ENCODE measurements around the gene CERK. TPM values are rescaled to one million over a fixed set of nuclear protein-coding genes. Genes with fewer than 3 reads are reported as not detected.

Gene CERK
- total and polyA plus RNA-seq, 2 of the 13 experiments (the other 11 are each of a cell fraction or from before 2014, with no cell fraction given), result 40.3 to 41.9 TPM

DNA sequence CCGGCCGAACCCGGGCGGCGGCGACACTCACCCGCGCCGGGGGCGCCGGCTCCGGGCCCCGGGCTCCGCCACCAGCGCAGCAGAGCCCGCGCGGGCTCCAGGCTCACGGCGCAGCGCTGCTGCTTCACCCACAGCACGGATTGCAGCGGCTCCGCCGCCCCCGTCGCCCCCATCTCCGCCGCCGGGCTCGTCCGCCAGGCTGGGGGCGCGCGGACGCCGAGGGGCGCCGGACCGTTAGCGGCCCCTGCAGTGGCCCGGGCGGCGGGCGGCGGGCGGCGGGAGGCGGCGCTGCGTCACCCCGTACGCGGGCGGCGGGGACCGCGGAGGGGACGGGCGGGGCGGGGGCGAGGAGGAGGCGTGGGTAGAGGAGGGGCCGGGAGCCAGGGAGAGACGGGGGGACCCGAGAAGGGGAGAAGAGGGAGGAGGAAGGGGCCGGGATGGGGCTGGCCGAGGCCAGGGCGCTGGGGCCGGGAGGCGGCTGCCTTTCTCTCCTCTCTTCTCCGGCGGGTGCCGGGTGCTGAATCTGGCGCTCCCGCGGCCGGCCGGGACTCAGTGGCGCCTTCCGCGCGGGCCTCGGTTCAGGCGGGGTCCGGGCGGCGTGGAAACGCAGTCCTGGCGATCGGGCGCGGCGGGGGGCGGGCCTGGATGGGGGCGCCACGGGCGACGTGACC, at the start of gene CERK (continued):
- TF ChIP-seq, protein P1, sequence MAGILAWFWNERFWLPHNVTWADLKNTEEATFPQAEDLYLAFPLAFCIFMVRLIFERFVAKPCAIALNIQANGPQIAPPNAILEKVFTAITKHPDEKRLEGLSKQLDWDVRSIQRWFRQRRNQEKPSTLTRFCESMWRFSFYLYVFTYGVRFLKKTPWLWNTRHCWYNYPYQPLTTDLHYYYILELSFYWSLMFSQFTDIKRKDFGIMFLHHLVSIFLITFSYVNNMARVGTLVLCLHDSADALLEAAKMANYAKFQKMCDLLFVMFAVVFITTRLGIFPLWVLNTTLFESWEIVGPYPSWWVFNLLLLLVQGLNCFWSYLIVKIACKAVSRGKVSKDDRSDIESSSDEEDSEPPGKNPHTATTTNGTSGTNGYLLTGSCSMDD (CRISPR knock-in tag; IDR thresholded peaks at IDR 0.05), result no peak
- TF ChIP-seq NR2C2 (CRISPR knock-in tag; IDR thresholded peaks at IDR 0.05; ENCODE audit: borderline replicate concordance) (peak; percentile 18; the same call in 1 of the 2 replicates), SP5 (CRISPR knock-in tag; IDR thresholded peaks at IDR 0.05; ENCODE audit: borderline replicate concordance, low read depth) (peak; percentile 18; the same call in 1 of the 2 replicates), ZNF432 (CRISPR knock-in tag; IDR thresholded peaks at IDR 0.05; ENCODE audit: borderline replicate concordance) (no peak), ZKSCAN8 (CRISPR knock-in tag; IDR thresholded peaks at IDR 0.05; ENCODE audit: borderline replicate concordance) (no peak), YEATS4 (CRISPR knock-in tag; IDR thresholded peaks at IDR 0.05; ENCODE audit: borderline replicate concordance) (peak; percentile 31; the same call in 1 of the 2 replicates), CENPT (CRISPR knock-in tag; IDR thresholded peaks at IDR 0.05; ENCODE audit: low read depth) (no peak), FOXK1 (CRISPR knock-in tag; IDR thresholded peaks at IDR 0.05; ENCODE audit: borderline replicate concordance, low read depth) (no peak), ZNF501 (CRISPR knock-in tag; IDR thresholded peaks at IDR 0.05) (no peak), ZSCAN21 (CRISPR knock-in tag; IDR thresholded peaks at IDR 0.05; ENCODE audit: borderline replicate concordance) (0 out of 2 replicates have a peak, but pooled peaks have one; percentile 11), ZNF550 (CRISPR knock-in tag; IDR thresholded peaks at IDR 0.05; ENCODE audit: borderline replicate concordance) (no peak), ZNF234 (CRISPR knock-in tag; conservative IDR thresholded peaks at IDR 0.05) (no peak), HNRNPLL (IDR thresholded peaks at IDR 0.05; ENCODE audit: low read depth, low read length, poor library complexity, severe bottlenecking) (peak; percentile 98), ZNF616 (CRISPR knock-in tag; IDR thresholded peaks at IDR 0.05; ENCODE audit: low read depth) (no peak), RBFOX2 (IDR thresholded peaks at IDR 0.05; ENCODE audit: low read depth, low read length) (peak; percentile 74), HDAC1 (CRISPR knock-in tag; IDR thresholded peaks at IDR 0.05) (peak; percentile 47; the same call in 1 of the 2 replicates)
- TF ChIP-seq, protein P2, sequence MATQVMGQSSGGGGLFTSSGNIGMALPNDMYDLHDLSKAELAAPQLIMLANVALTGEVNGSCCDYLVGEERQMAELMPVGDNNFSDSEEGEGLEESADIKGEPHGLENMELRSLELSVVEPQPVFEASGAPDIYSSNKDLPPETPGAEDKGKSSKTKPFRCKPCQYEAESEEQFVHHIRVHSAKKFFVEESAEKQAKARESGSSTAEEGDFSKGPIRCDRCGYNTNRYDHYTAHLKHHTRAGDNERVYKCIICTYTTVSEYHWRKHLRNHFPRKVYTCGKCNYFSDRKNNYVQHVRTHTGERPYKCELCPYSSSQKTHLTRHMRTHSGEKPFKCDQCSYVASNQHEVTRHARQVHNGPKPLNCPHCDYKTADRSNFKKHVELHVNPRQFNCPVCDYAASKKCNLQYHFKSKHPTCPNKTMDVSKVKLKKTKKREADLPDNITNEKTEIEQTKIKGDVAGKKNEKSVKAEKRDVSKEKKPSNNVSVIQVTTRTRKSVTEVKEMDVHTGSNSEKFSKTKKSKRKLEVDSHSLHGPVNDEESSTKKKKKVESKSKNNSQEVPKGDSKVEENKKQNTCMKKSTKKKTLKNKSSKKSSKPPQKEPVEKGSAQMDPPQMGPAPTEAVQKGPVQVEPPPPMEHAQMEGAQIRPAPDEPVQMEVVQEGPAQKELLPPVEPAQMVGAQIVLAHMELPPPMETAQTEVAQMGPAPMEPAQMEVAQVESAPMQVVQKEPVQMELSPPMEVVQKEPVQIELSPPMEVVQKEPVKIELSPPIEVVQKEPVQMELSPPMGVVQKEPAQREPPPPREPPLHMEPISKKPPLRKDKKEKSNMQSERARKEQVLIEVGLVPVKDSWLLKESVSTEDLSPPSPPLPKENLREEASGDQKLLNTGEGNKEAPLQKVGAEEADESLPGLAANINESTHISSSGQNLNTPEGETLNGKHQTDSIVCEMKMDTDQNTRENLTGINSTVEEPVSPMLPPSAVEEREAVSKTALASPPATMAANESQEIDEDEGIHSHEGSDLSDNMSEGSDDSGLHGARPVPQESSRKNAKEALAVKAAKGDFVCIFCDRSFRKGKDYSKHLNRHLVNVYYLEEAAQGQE (IDR thresholded peaks at IDR 0.05; ENCODE audit: borderline replicate concordance in 1 of 2, low read depth in 1 of 2, low read length in 2 of 2), result no peak
- TF ChIP-seq, protein P3, sequence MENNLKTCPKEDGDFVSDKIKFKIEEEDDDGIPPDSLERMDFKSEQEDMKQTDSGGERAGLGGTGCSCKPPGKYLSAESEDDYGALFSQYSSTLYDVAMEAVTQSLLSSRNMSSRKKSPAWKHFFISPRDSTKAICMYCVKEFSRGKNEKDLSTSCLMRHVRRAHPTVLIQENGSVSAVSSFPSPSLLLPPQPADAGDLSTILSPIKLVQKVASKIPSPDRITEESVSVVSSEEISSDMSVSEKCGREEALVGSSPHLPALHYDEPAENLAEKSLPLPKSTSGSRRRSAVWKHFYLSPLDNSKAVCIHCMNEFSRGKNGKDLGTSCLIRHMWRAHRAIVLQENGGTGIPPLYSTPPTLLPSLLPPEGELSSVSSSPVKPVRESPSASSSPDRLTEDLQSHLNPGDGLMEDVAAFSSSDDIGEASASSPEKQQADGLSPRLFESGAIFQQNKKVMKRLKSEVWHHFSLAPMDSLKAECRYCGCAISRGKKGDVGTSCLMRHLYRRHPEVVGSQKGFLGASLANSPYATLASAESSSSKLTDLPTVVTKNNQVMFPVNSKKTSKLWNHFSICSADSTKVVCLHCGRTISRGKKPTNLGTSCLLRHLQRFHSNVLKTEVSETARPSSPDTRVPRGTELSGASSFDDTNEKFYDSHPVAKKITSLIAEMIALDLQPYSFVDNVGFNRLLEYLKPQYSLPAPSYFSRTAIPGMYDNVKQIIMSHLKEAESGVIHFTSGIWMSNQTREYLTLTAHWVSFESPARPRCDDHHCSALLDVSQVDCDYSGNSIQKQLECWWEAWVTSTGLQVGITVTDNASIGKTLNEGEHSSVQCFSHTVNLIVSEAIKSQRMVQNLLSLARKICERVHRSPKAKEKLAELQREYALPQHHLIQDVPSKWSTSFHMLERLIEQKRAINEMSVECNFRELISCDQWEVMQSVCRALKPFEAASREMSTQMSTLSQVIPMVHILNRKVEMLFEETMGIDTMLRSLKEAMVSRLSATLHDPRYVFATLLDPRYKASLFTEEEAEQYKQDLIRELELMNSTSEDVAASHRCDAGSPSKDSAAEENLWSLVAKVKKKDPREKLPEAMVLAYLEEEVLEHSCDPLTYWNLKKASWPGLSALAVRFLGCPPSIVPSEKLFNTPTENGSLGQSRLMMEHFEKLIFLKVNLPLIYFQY (CRISPR knock-in tag; IDR thresholded peaks at IDR 0.05; ENCODE audit: borderline replicate concordance), result 0 out of 2 replicates have a peak, but pooled peaks have one; percentile 26
- TF ChIP-seq, protein P4, sequence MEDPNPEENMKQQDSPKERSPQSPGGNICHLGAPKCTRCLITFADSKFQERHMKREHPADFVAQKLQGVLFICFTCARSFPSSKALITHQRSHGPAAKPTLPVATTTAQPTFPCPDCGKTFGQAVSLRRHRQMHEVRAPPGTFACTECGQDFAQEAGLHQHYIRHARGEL (CRISPR knock-in tag; IDR thresholded peaks at IDR 0.05), result no peak

Measured in HepG2 (cell line).